Activated naive CD4-positive, alpha-beta T cell treated with anti-CD3 and anti-CD28 coated beads for 36 hours (primary cell): ENCODE data around the gene TSPAN15. TPM values are rescaled to one million over a fixed set of nuclear protein-coding genes. Genes with fewer than 3 reads are reported as not detected.
"Not testable (repeated sequence)": the region's sequence is repeated elsewhere in the genome, so short reads cannot be mapped to it uniquely, and the experiment has no call there.

Source experiments
- CTCF ChIA-PET: fragments of 350-600 bp; sonication (Branson Sonifier 250); formaldehyde crosslinking; loops from one replicate; lab custom pipeline; 2021; ENCODE audit warnings: antibody characterized with exemption; lab: Charles Lee
- DNase-seq: peaks from one replicate; pipeline ENCODE4 v3.0.0-alpha.2; 2020
- H3K27ac Mint-ChIP-seq: one replicate; pipeline ENCODE4 v1.8.0; 2021; ENCODE audit warnings: mild to moderate bottlenecking, mixed read lengths
- H3K27me3 Mint-ChIP-seq: one replicate; pipeline ENCODE4 v1.8.0; 2021; ENCODE audit warnings: low read depth, mixed read lengths
- H3K36me3 Mint-ChIP-seq: one replicate; pipeline ENCODE4 v1.8.0; 2021; ENCODE audit warnings: low read depth, mixed read lengths
- H3K4me1 Mint-ChIP-seq: one replicate; pipeline ENCODE4 v1.8.0; 2021; ENCODE audit warnings: low read depth, mixed read lengths
- H3K4me3 Mint-ChIP-seq: one replicate; pipeline ENCODE4 v1.8.0; 2021; ENCODE audit warnings: mild to moderate bottlenecking, moderate library complexity, mixed read lengths
- H3K9me3 Mint-ChIP-seq: one replicate; pipeline ENCODE4 v1.8.0; 2021; ENCODE audit warnings: mixed read lengths
- intact Hi-C: fragments of 100-400 bp; cut with micrococcal nuclease; formaldehyde crosslinking; loops from one replicate; pipeline ENCODE4 v1.15.1; 2023
- total RNA-seq, 2 experiments: library from RNA; stranded (reverse); gene quantifications; one replicate each; pipeline ENCODE4 v1.2.3, GENCODE V29; 2021

TSPAN15 gene
- total RNA-seq, 2 experiments from 2014 or later: 0.72 to 1.1 TPM

GRCh38 chr10:69437321-69438259, 13.7 kb upstream of the TSPAN15 start:
- H3K4me3 Mint-ChIP-seq: no peak overlapping the region
- no peaks in the 10 kb centered on the region for H3K36me3 Mint-ChIP-seq
- peaks cover 2% of the 10 kb centered on the region for H3K27me3 Mint-ChIP-seq
- H3K9me3 Mint-ChIP-seq: no peaks in the 10 kb centered on the region
- H3K27ac Mint-ChIP-seq: no peak overlapping the region
- intact Hi-C loops: no loop called here
- H3K4me1 Mint-ChIP-seq: no peaks in the 10 kb centered on the region
- DNase-seq: no peak
- CTCF ChIA-PET: interaction anchor here (1.4 kb wide), 2 partner anchors 12 to 78 kb away, joined by 4 to 5 read pairs; no protein-coding TSS in a partner anchor

- intact Hi-C loops: no loop called here
- H3K27ac Mint-ChIP-seq: no peak overlapping the region
- DNase-seq: no peak
- no peaks in the 10 kb centered on the region for H3K4me1 Mint-ChIP-seq
- H3K27me3 Mint-ChIP-seq: peaks cover 2% of the 10 kb centered on the region
- no peak overlapping the region for H3K4me3 Mint-ChIP-seq
- CTCF ChIA-PET: no interaction called here
- H3K9me3 Mint-ChIP-seq: no peaks in the 10 kb centered on the region
- no peaks in the 10 kb centered on the region for H3K36me3 Mint-ChIP-seq
Observed at GRCh38 chr10:69438536-69439349, 12.5 kb upstream of the TSPAN15 start.

GRCh38 chr10:69439350-69439739, 11.9 kb upstream of the TSPAN15 start:
- H3K36me3 Mint-ChIP-seq: no peaks in the 10 kb centered on the region
- CTCF ChIA-PET: no interaction called here

GRCh38 chr10:69439813-69440506, 11.3 kb upstream of the TSPAN15 start:
- H3K4me3 Mint-ChIP-seq: no peak overlapping the region
- H3K27ac Mint-ChIP-seq: no peak overlapping the region
- H3K9me3 Mint-ChIP-seq: no peaks in the 10 kb centered on the region
- H3K27me3 Mint-ChIP-seq: peaks cover 2% of the 10 kb centered on the region
- no peaks in the 10 kb centered on the region for H3K4me1 Mint-ChIP-seq
- CTCF ChIA-PET: no interaction called here
- DNase-seq: no peak
- intact Hi-C loops: no loop called here
- H3K36me3 Mint-ChIP-seq: no peaks in the 10 kb centered on the region

More at GRCh38 chr10:69439350-69439739, 11.9 kb upstream of the TSPAN15 start:
- Mint-ChIP-seq H3K27ac (no peak overlapping the region), H3K9me3 (no peaks in the 10 kb centered on the region), H3K4me1 (no peaks in the 10 kb centered on the region), H3K4me3 (no peak overlapping the region), H3K27me3 (peaks cover 2% of the 10 kb centered on the region)
- no peak for DNase-seq
- intact Hi-C loops: no loop called here

- H3K27ac Mint-ChIP-seq: no peak overlapping the region
- DNase-seq: no peak
- no peaks in the 10 kb centered on the region for H3K4me1 Mint-ChIP-seq
- CTCF ChIA-PET: no interaction called here
- H3K36me3 Mint-ChIP-seq: no peaks in the 10 kb centered on the region
- intact Hi-C loops: no loop called here
- H3K4me3 Mint-ChIP-seq: no peak overlapping the region
- no peaks in the 10 kb centered on the region for H3K9me3 Mint-ChIP-seq
- H3K27me3 Mint-ChIP-seq: peaks cover 2% of the 10 kb centered on the region
Observed at GRCh38 chr10:69443354-69443753, 7.9 kb upstream of the TSPAN15 start.

GRCh38 chr10:69445041-69445440, 6.2 kb upstream of the TSPAN15 start:
- Mint-ChIP-seq H3K4me3 (no peak overlapping the region), H3K36me3 (no peaks in the 10 kb centered on the region), H3K9me3 (no peaks in the 10 kb centered on the region), H3K27me3 (no peaks in the 10 kb centered on the region), H3K4me1 (peaks cover 3% of the 10 kb centered on the region), H3K27ac (no peak overlapping the region)
- CTCF ChIA-PET: interaction anchor here (0.7 to 0.8 kb wide), 2 partner anchors 22 to 54 kb away, joined by 3 read pairs; no protein-coding TSS in a partner anchor
- no peak for DNase-seq
- intact Hi-C loops: no loop called here

- Mint-ChIP-seq H3K27me3 (no peaks in the 10 kb centered on the region), H3K36me3 (no peaks in the 10 kb centered on the region)
- intact Hi-C loops: no loop called here
Observed at GRCh38 chr10:69446229-69446628, 5.0 kb upstream of the TSPAN15 start.

GRCh38 chr10:69446650-69447151, 4.6 kb upstream of the TSPAN15 start:
- H3K4me3 Mint-ChIP-seq: no peak overlapping the region
- H3K4me1 Mint-ChIP-seq: peaks cover 7% of the 10 kb centered on the region
- intact Hi-C loops: no loop called here
- CTCF ChIA-PET: interaction anchor here (0.8 to 1.7 kb wide), 6 partner anchors 9 to 589 kb away, joined by 3 to 6 read pairs (median 3); no protein-coding TSS in a partner anchor
- no peaks in the 10 kb centered on the region for H3K27me3 Mint-ChIP-seq
- H3K27ac Mint-ChIP-seq: no peak overlapping the region
- no peak for DNase-seq
- no peaks in the 10 kb centered on the region for H3K36me3 Mint-ChIP-seq
- H3K9me3 Mint-ChIP-seq: no peaks in the 10 kb centered on the region

More at GRCh38 chr10:69446229-69446628, 5.0 kb upstream of the TSPAN15 start:
- DNase-seq: no peak
- CTCF ChIA-PET: interaction anchor here (1.0 to 1.7 kb wide), 4 partner anchors 9 to 20 kb away, joined by 3 to 6 read pairs (median 4); no protein-coding TSS in a partner anchor
- Mint-ChIP-seq H3K9me3 (no peaks in the 10 kb centered on the region), H3K4me3 (no peak overlapping the region), H3K4me1 (peaks cover 7% of the 10 kb centered on the region), H3K27ac (no peak overlapping the region)

- H3K4me3 Mint-ChIP-seq: no peak overlapping the region
- no peaks in the 10 kb centered on the region for H3K36me3 Mint-ChIP-seq
- DNase-seq: peak; percentile 58
- H3K4me1 Mint-ChIP-seq: peaks cover 11% of the 10 kb centered on the region
- H3K27ac Mint-ChIP-seq: no peak overlapping the region
- intact Hi-C loops: no loop called here
- CTCF ChIA-PET: interaction anchor here (0.6 to 1.8 kb wide), 12 partner anchors 13 to 188 kb away, joined by 3 to 7 read pairs (median 4); no protein-coding TSS in a partner anchor
- peaks cover 2% of the 10 kb centered on the region for H3K27me3 Mint-ChIP-seq
- H3K9me3 Mint-ChIP-seq: no peaks in the 10 kb centered on the region
Observed at GRCh38 chr10:69449841-69450240, 1.4 kb upstream of the TSPAN15 start.

- peaks cover 11% of the 10 kb centered on the region for H3K4me1 Mint-ChIP-seq
- intact Hi-C loops, H3K36me3 Mint-ChIP-seq, H3K27ac Mint-ChIP-seq, H3K4me3 Mint-ChIP-seq, H3K27me3 Mint-ChIP-seq, H3K9me3 Mint-ChIP-seq, DNase-seq: not testable (repeated sequence)
- CTCF ChIA-PET: interaction anchor here (0.6 to 1.8 kb wide), 11 partner anchors 12 to 187 kb away, joined by 3 to 7 read pairs (median 4); no protein-coding TSS in a partner anchor
Observed at GRCh38 chr10:69450395-69450794, 870 bp upstream of the TSPAN15 start.

- H3K9me3 Mint-ChIP-seq: no peaks in the 10 kb centered on the region
- no peak for DNase-seq
- intact Hi-C loops: loop anchor here (1.0 kb wide), 1 partner anchor 55 kb away; no protein-coding TSS in a partner anchor
- CTCF ChIA-PET: interaction anchor here (1.5 to 1.7 kb wide), 2 partner anchors 11 to 56 kb away, joined by 4 to 6 read pairs; no protein-coding TSS in a partner anchor
- peak overlapping the region; percentile 84 for H3K4me3 Mint-ChIP-seq
- H3K4me1 Mint-ChIP-seq: peaks cover 11% of the 10 kb centered on the region
- H3K27ac Mint-ChIP-seq: no peak overlapping the region
- peaks cover 2% of the 10 kb centered on the region for H3K27me3 Mint-ChIP-seq
- no peaks in the 10 kb centered on the region for H3K36me3 Mint-ChIP-seq
Observed at GRCh38 chr10:69451784-69452251, 553 bp downstream of the TSPAN15 start.
